ENCODE results near the gene KASH5. TPM values are rescaled to one million over a fixed set of nuclear protein-coding genes. Genes with fewer than 3 reads are reported as not detected.

KASH5 gene
- total RNA-seq, 4 donors from 2014 or later = not detected

- TF ChIP-seq POLR2AphosphoS5 (IDR thresholded peaks at IDR 0.05) = no peak
- TF ChIP-seq EP300 (IDR thresholded peaks at IDR 0.05) = no peak
- no peak for TF ChIP-seq CTCF (IDR thresholded peaks at IDR 0.05)
- no peak for TF ChIP-seq POLR2A (IDR thresholded peaks at IDR 0.05)
- no peak for DNase-seq (ENCODE audit: low spot score in 2 of 2)
- WGBS = 79% methylated on average over 7 of the region's 12 CpGs
- H3K4me3 ChIP-seq = no peak overlapping the region
- no peak overlapping the region for H3K27ac ChIP-seq
- peaks cover 8% of the 10 kb centered on the region for H3K4me1 ChIP-seq
- H3K9me3 ChIP-seq = no peaks in the 10 kb centered on the region
- H3K36me3 ChIP-seq = peaks cover 51% of the 10 kb centered on the region
- H3K27me3 ChIP-seq = no peaks in the 10 kb centered on the region
Measured at GRCh38 chr19:49462492-49462891, 74.4 kb downstream of the KASH5 start.

- TF ChIP-seq POLR2AphosphoS5 (IDR thresholded peaks at IDR 0.05) (no peak), EP300 (IDR thresholded peaks at IDR 0.05) (no peak), POLR2A (IDR thresholded peaks at IDR 0.05) (no peak), CTCF (IDR thresholded peaks at IDR 0.05) (no peak)
- WGBS = 91% methylated on average over 35 of the region's 39 CpGs
- no peak overlapping the region for H3K4me3 ChIP-seq
- H3K27me3 ChIP-seq = no peaks in the 10 kb centered on the region
- peaks cover 51% of the 10 kb centered on the region for H3K36me3 ChIP-seq
- DNase-seq (ENCODE audit: low spot score in 2 of 2) = no peak
- H3K9me3 ChIP-seq = no peaks in the 10 kb centered on the region
- H3K27ac ChIP-seq = no peak overlapping the region
- H3K4me1 ChIP-seq = peaks cover 16% of the 10 kb centered on the region
Measured at GRCh38 chr19:49463960-49464740, 76.1 kb downstream of the KASH5 start.

- Histone ChIP-seq H3K36me3 (peaks cover 40% of the 10 kb centered on the region), H3K27me3 (no peaks in the 10 kb centered on the region), H3K27ac (no peak overlapping the region), H3K4me1 (peaks cover 28% of the 10 kb centered on the region), H3K4me3 (no peak overlapping the region), H3K9me3 (no peaks in the 10 kb centered on the region)
- 100% methylated on average over 3 of the region's 3 CpGs for WGBS
- no peak for TF ChIP-seq EP300 (IDR thresholded peaks at IDR 0.05)
- no peak for TF ChIP-seq POLR2AphosphoS5 (IDR thresholded peaks at IDR 0.05)
- TF ChIP-seq CTCF (IDR thresholded peaks at IDR 0.05) = no peak
- no peak for TF ChIP-seq POLR2A (IDR thresholded peaks at IDR 0.05)
- DNase-seq (ENCODE audit: low spot score in 2 of 2) = no peak
Measured at GRCh38 chr19:49465371-49465770, 77.3 kb downstream of the KASH5 start.

Other genes starting within 250 kb of the KASH5 start
- gene HRC, start 232.9 kb upstream of the KASH5 start, total RNA-seq = 1 to 10 TPM in 1 of 4 donors, under 1 TPM in 2, not detected in 1; 0.47 to 1.0 (median 0.53) TPM
- 10 to 100 TPM; 45.2 to 87.6 (median 62.4) TPM for gene TRPM4, start 230.5 kb upstream of the KASH5 start, total RNA-seq
- gene SLC6A16, start 63.1 kb upstream of the KASH5 start, total RNA-seq = 1 to 10 TPM in 1 of 4 donors, under 1 TPM in 2, not detected in 1; 0.23 to 1.4 (median 0.34) TPM
- 10 to 100 TPM in 1 of 4 donors, 1 to 10 TPM in 3; 2.9 to 25.7 (median 5.0) TPM for gene CD37, start 52.8 kb upstream of the KASH5 start, total RNA-seq
- 10 to 100 TPM; 10.6 to 15.4 (median 13.2) TPM for gene TEAD2, start 25.8 kb upstream of the KASH5 start, total RNA-seq
- gene DKKL1, start 24.4 kb upstream of the KASH5 start, total RNA-seq = not detected
- gene PTH2, start 35.2 kb downstream of the KASH5 start, total RNA-seq = not detected
- not detected for gene GFY, start 37.1 kb downstream of the KASH5 start, total RNA-seq
- gene SLC17A7, start 53.3 kb downstream of the KASH5 start, total RNA-seq = 1 to 10 TPM in 3 of 4 donors, under 1 TPM in 1; 0.60 to 1.2 (median 1.1) TPM
- gene PIH1D1, start 63.6 kb downstream of the KASH5 start, total RNA-seq = 100 to 1,000 TPM in 2 of 4 donors, 10 to 100 TPM in 2; 82.0 to 124 (median 104) TPM
- gene ALDH16A1, start 65.0 kb downstream of the KASH5 start, total RNA-seq = 10 to 100 TPM; 21.7 to 47.7 (median 35.9) TPM
- gene FLT3LG, start 86.0 kb downstream of the KASH5 start, total RNA-seq = 1 to 10 TPM; 1.2 to 4.9 (median 4.4) TPM
- gene RPL13A, start 99.4 kb downstream of the KASH5 start, total RNA-seq = 1,000 to 10,000 TPM; 2,613 to 5,154 (median 4,451) TPM
- gene RPS11, start 108.2 kb downstream of the KASH5 start, total RNA-seq = 1,000 to 10,000 TPM; 3,049 to 5,024 (median 4,623) TPM
- gene FCGRT, start 124.4 kb downstream of the KASH5 start, total RNA-seq = 100 to 1,000 TPM in 3 of 4 donors, 10 to 100 TPM in 1; 96.2 to 136 (median 112) TPM
- gene RCN3, start 139.8 kb downstream of the KASH5 start, total RNA-seq = 10 to 100 TPM in 2 of 4 donors, 1 to 10 TPM in 2; 4.9 to 18.8 (median 9.0) TPM
- 10 to 100 TPM; 42.5 to 85.6 (median 68.9) TPM for gene NOSIP, start 192.3 kb downstream of the KASH5 start, total RNA-seq
- 10 to 100 TPM; 13.8 to 21.2 (median 16.7) TPM for gene PRRG2, start 193.1 kb downstream of the KASH5 start, total RNA-seq
- 10 to 100 TPM; 24.6 to 50.3 (median 38.9) TPM for gene PRR12, start 202.9 kb downstream of the KASH5 start, total RNA-seq